ENCODE measurements around the gene ARL11. TPM values are rescaled to one million over a fixed set of nuclear protein-coding genes. Genes with fewer than 3 reads are reported as not detected.
"Not testable (repeated sequence)": the region's sequence is repeated elsewhere in the genome, so short reads cannot be mapped to it uniquely, and the experiment has no call there.

Gene ARL11
- total and polyA plus RNA-seq, 8 donors: 0.05 to 1.5 (median 0.21) TPM

DNA sequence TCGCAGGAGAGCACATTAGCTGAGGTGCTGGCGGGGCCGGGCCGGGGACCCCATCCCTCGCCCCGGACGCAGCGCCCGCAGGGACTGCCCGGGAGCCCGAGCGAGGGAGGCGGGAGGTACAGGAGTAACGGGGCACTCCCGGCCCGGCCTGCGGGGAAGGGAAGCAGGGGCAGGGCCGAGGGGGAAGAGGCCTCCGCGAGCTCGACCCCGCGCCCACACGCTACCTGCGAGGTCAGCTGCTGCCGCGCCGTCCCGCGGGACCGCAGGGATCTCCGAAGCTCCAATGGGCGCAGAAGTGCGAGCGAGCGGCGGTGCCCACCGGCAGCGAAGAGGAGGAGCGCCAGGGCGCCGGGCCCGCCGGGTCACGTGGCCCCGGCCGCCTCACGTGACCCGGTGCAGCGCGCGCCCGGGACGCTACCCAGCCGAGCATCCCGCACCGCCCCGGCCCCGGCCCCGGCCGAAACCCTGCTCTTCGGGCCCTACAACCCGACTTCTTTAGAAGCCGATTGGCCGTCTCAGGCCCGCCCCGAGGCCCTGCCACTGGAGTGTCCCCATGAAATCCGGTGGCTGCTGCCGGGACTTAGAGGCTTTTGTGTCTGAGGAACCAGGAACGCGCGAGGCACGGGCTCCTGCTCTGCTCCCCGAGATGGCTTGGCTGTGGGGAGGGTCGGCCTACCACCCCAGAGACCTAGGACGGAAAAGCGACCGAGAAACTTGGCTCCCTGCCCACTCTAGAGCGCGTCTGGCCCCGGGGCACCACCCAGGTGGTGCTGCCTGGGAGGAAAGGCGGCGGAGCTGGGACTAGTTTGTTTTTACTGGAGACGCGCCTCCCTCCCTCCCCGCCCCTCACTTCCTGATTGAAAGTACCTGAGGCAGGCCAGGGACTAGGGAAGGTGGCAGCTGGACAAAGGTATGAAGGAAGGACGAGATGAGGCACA is 42.8 kb upstream of the ARL11 start, which contains the start of gene RCBTB1:
RCBTB1 (minus strand) TSS at position 339 of the 938 bp plus-strand sequence. CDS start 18,279 bp downstream, outside the sequence.
- H3K36me3 ChIP-seq: no peaks in the 10 kb centered on the region
- H3K4me1 ChIP-seq: peaks cover 0 to 15% (median 0%) of the 10 kb centered on the region in 3 donors
- TF ChIP-seq, protein P1, sequence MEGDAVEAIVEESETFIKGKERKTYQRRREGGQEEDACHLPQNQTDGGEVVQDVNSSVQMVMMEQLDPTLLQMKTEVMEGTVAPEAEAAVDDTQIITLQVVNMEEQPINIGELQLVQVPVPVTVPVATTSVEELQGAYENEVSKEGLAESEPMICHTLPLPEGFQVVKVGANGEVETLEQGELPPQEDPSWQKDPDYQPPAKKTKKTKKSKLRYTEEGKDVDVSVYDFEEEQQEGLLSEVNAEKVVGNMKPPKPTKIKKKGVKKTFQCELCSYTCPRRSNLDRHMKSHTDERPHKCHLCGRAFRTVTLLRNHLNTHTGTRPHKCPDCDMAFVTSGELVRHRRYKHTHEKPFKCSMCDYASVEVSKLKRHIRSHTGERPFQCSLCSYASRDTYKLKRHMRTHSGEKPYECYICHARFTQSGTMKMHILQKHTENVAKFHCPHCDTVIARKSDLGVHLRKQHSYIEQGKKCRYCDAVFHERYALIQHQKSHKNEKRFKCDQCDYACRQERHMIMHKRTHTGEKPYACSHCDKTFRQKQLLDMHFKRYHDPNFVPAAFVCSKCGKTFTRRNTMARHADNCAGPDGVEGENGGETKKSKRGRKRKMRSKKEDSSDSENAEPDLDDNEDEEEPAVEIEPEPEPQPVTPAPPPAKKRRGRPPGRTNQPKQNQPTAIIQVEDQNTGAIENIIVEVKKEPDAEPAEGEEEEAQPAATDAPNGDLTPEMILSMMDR (IDR thresholded peaks at IDR 0.05): no peak
- FAIRE-seq (no peak), ATAC-seq (peak; percentile 93 to 98 (median 96)), DNase-seq (peak; percentile 76 to 89 (median 79))
- peak within 1 kb of the TSS; percentile 66 to 91 (median 80) for H3K27ac ChIP-seq
- no peaks in the 10 kb centered on the region for H3K9me3 ChIP-seq
- H3K27me3 ChIP-seq: no peaks in the 10 kb centered on the region
- H3K4me3 ChIP-seq: peak within 1 kb of the TSS; percentile 68 to 94 (median 88)
- 0 to 1% methylated on average over 72 to 87 of the region's 87 CpGs for WGBS, 2 donors
- intact Hi-C loops (cut with DNase I): no loop called here

DNA sequence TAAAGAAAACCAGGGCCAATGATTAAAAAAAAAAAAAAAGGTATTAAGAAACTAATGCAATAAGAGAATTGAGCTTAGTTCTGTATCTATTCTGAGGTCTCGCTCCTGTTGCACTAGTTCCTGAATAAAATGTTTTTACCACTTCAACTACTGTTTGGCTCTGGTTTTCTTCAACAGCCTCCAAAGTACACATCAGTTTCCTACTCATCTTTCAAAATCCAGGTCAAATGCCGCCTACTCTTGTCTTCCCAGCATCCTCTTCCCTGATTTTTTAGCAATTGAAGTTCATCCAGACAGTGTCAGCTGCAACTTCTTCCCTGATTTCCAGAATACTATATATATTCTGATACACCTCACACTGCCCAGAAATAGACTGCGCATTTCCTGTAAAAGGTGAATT is 41.6 kb upstream of the ARL11 start:
- Histone ChIP-seq H3K27me3 (no peaks in the 10 kb centered on the region), H3K4me3 (no peak overlapping the region), H3K36me3 (no peaks in the 10 kb centered on the region), H3K4me1 (peaks cover 0 to 15% (median 0%) of the 10 kb centered on the region in 3 donors), H3K9me3 (no peaks in the 10 kb centered on the region), H3K27ac (peak overlapping the region in 2 of 4 donors; percentile 90 to 91)
- intact Hi-C loops (cut with DNase I): no loop called here
- DNase-seq (no peak), ATAC-seq (no peak), FAIRE-seq (no peak)
- TF ChIP-seq, protein P1 (IDR thresholded peaks at IDR 0.05): no peak
- WGBS, 2 donors: 91 to 95% methylated on average over 3 of the region's 3 CpGs

DNA sequence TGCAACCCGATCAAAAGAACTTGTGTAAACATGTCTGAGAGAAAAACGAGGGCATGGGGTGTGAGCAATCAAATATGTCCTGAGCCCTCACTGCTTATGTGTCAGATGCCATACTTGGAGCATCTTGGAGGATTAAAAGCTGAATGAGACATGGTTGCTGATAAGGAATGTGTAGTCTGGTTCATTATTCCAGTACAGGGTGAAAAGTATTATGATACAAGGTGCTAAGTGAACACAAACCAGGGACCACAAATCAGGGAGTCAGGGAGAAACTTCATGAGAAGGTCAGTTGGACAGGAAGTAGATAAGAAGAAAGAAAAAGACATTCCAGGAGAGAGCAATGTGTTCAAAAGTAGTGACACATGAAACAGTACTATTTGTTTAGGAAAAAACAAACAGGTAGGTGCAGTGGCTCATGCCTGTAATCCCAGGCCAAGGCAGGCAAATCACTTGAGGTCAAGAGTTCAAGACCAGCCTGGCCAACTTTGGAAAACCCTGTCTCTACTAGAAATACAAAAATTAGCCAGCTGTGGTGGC is 40.9 kb upstream of the ARL11 start:
- no peak for DNase-seq
- TF ChIP-seq, protein P1 (IDR thresholded peaks at IDR 0.05): no peak
- no peaks in the 10 kb centered on the region for H3K9me3 ChIP-seq
- intact Hi-C loops (cut with DNase I): no loop called here
- no peaks in the 10 kb centered on the region for H3K36me3 ChIP-seq
- WGBS, 2 donors: 44 to 46% methylated on average over 2 of the region's 2 CpGs
- peaks cover 0 to 15% (median 0%) of the 10 kb centered on the region in 3 donors for H3K4me1 ChIP-seq
- FAIRE-seq: no peak
- no peaks in the 10 kb centered on the region for H3K27me3 ChIP-seq
- no peak overlapping the region for H3K4me3 ChIP-seq
- ATAC-seq: no peak
- H3K27ac ChIP-seq: peak overlapping the region in 2 of 4 donors; percentile 22 to 91

DNA sequence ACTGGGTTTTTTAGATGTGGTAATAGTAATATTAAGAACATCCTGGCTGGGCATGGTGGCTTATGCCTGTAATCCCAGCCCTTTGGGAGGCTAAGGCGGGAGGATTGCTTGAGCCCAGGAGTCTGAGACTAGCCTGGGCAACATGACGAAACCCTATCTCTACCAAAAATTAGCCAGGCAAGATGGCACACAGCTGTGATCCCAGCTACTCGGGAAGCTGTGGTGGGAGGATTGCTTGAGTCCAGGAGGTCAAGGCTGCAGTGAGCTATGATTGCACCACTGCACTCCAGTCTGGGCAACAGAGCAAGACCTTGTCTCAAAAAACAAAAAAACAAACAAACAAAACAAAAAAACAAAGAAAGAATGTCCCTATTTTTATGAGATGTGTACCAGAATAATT is 37.6 kb upstream of the ARL11 start:
- FAIRE-seq; ATAC-seq; H3K27me3 ChIP-seq; H3K36me3 ChIP-seq; H3K9me3 ChIP-seq; H3K4me1 ChIP-seq; H3K4me3 ChIP-seq; DNase-seq; H3K27ac ChIP-seq; intact Hi-C loops (cut with DNase I): not testable (repeated sequence)
- WGBS, 2 donors: 64 to 65% methylated on average over 3 of the region's 3 CpGs

DNA sequence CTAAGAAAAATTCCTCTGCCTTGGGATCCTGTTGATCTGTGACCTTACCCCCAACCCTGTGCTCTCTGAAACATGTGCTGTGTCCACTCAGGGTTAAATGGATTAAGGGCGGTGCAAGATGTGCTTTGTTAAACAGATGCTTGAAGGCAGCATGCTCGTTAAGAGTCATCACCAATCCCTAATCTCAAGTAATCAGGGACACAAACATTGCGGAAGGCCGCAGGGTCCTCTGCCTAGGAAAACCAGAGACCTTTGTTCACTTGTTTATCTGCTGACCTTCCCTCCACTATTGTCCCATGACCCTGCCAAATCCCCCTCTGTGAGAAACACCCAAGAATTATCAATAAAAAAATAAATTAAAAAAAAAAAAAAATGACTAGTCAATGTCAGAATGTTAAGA is 34.4 kb upstream of the ARL11 start:
- H3K4me3 ChIP-seq; H3K36me3 ChIP-seq; intact Hi-C loops (cut with DNase I); ATAC-seq; H3K27ac ChIP-seq; DNase-seq; H3K9me3 ChIP-seq; H3K27me3 ChIP-seq; H3K4me1 ChIP-seq; FAIRE-seq: not testable (repeated sequence)
- 74 to 85% methylated on average over 2 to 3 of the region's 4 CpGs for WGBS, 2 donors

Measured in pancreas (tissue), 10 donors.